ENCODE measurements around the gene STAT2.

GRCh38 chr12:56373515-56373914 is 13.6 kb upstream of the STAT2 start:
- no peak for TF ChIP-seq CTCF (conservative IDR thresholded peaks at IDR 0.05; ENCODE audit: low read depth in 2 of 2)
- no peak for TF ChIP-seq EZH2 (IDR thresholded peaks at IDR 0.05; ENCODE audit: low read depth, unreplicated experiment)
- no peak for TF ChIP-seq REST (IDR thresholded peaks at IDR 0.05; ENCODE audit: unreplicated experiment)
- TF ChIP-seq EZH2phosphoT487 (IDR thresholded peaks at IDR 0.05; ENCODE audit: unreplicated experiment): no peak
- no peak for TF ChIP-seq POLR2AphosphoS5 (IDR thresholded peaks at IDR 0.05; ENCODE audit: low read depth)
- no peak for TF ChIP-seq CREB1 (CRISPR knock-in tag; IDR thresholded peaks at IDR 0.05; ENCODE audit: low read depth)

Measured in GM23338 (cell line).